HepG2 (cell line): ENCODE data around the gene AKR1C2. TPM values are rescaled to one million over a fixed set of nuclear protein-coding genes. Genes with fewer than 3 reads are reported as not detected.
A peak's percentile ranks its signal among the peaks of the same experiment; 100 is the strongest.
"Not testable (repeated sequence)": the region's sequence is repeated elsewhere in the genome, so short reads cannot be mapped to it uniquely, and the experiment has no call there.

Experiments used
- ATAC-seq: fragments of 200-7000 bp; cut with Tn5 transposase; 3 replicates; pipeline ENCODE4 v1.9.1; 2020; ENCODE audit warnings: mild to moderate bottlenecking, moderate library complexity
- Bru-seq: library from RNA; stranded (reverse); fragments of 400-500 nt; gene quantifications from one replicate; lab custom pipeline; 2021; lab: Mats Ljungman, UMichigan
- BruChase-seq, 2 experiments: library from RNA; stranded (reverse); fragments of 400-500 nt; gene quantifications; one replicate each; lab custom pipeline; 2021; lab: Mats Ljungman, UMichigan
- BruUV-seq: library from RNA; stranded (reverse); fragments of 400-500 nt; replicated peaks from 2 replicates; lab custom pipeline; 2021; lab: Mats Ljungman, UMichigan
- CTCF ChIA-PET: fragments of 300-600 bp; formaldehyde crosslinking; extraction: SDS; loops from one replicate; lab custom pipeline; 2021; ENCODE audit warnings: low total read pairs, inconsistent platforms, low intra/inter-chr PET ratio; lab: Yijun Ruan, JAX
- POLR2A ChIA-PET: fragments of 350-600 bp; sonication (Branson Sonifier 250); formaldehyde crosslinking; loops from one replicate; lab custom pipeline; 2020; ENCODE audit warnings: antibody characterized with exemption, inconsistent platforms; lab: Yijun Ruan, JAX
- DNase-seq: peaks from one replicate; pipeline ENCODE4 v3.0.0-alpha.2; 2015; ENCODE audit warnings: low spot score
- FAIRE-seq: peaks from 3 replicates; lab custom pipeline; 2011; peaks lifted over from hg19 to GRCh38; lab: Jason Lieb, UNC
- H2AFZ ChIP-seq: one replicate; pipeline ENCODE4 v1.6.1; 2011; ENCODE audit warnings: low read length, inconsistent platforms
- H3K27ac ChIP-seq: fragments of 300-600 bp; 3 replicates; pipeline ENCODE4 v1.8.0; 2011; ENCODE audit warnings: mixed run types, mild to moderate bottlenecking, mixed read lengths, low read length, inconsistent platforms; ENCODE audit not compliant: insufficient read depth; ENCODE audit errors: extremely low read length
- H3K27me3 ChIP-seq, 2 experiments: fragments of 200-600 bp in 1 of 2; 2 replicates in 1 of 2; 3 replicates in 1 of 2; pipeline versions ENCODE4 v1.6.0 to v1.8.0; 2011; ENCODE audit warnings: low read length in 2 of 2, mild to moderate bottlenecking in 2 of 2, moderate library complexity in 2 of 2, inconsistent platforms in 1 of 2; ENCODE audit not compliant: insufficient read depth in 2 of 2, control insufficient read depth in 1 of 2
- H3K36me3 ChIP-seq, 2 experiments: fragments of 200-600 bp in 1 of 2; replicated peaks in 1 of 2; 2 replicates in 1 of 2; 3 replicates in 1 of 2; pipeline versions ENCODE4 v1.5.1 to v1.8.0; 2011; ENCODE audit warnings: low read length in 2 of 2, inconsistent platforms in 1 of 2; ENCODE audit not compliant: insufficient read depth in 2 of 2, control insufficient read depth in 1 of 2
- H3K4me1 ChIP-seq: 2 replicates; pipeline ENCODE4 v1.5.1; 2012; ENCODE audit warnings: low read length, inconsistent platforms; ENCODE audit not compliant: insufficient read depth
- H3K4me2 ChIP-seq: 2 replicates; pipeline ENCODE4 v1.6.0; 2011; ENCODE audit warnings: low read depth, low read length, inconsistent platforms
- H3K4me3 ChIP-seq, 3 experiments: fragments of 200-600 bp in 1 of 3; sonication (generic), shearing (Covaris generic) in 1 of 3; replicated peaks in 1 of 3; 2 replicates each; pipeline ENCODE4 v1.5.1; 2011 to 2016; ENCODE audit warnings: low read length in 3 of 3, inconsistent platforms in 2 of 3, low read depth in 2 of 3, mild to moderate bottlenecking in 2 of 3, control low read depth in 1 of 3, mixed read lengths in 1 of 3; ENCODE audit not compliant: insufficient read depth in 1 of 3
- H3K79me2 ChIP-seq: one replicate; pipeline ENCODE4 v1.6.1; 2011; ENCODE audit warnings: low read length, inconsistent platforms; ENCODE audit not compliant: insufficient read depth
- H3K9ac ChIP-seq: 2 replicates; pipeline ENCODE4 v1.6.0; 2011; ENCODE audit warnings: mild to moderate bottlenecking, low read depth, low read length, inconsistent platforms; ENCODE audit not compliant: insufficient read depth
- H3K9me3 ChIP-seq: 2 replicates; pipeline ENCODE4 v1.5.1; 2012; ENCODE audit warnings: mild to moderate bottlenecking, low read length
- H4K20me1 ChIP-seq: 2 replicates; pipeline ENCODE4 v1.6.0; 2011; ENCODE audit warnings: inconsistent platforms, mild to moderate bottlenecking, low read length, moderate library complexity; ENCODE audit not compliant: insufficient read depth
- FOSL2 ChIP-seq: sonication (generic); formaldehyde crosslinking; IDR thresholded peaks from 2 replicates; pipeline ENCODE4 v1.4.0; 2020; ENCODE audit warnings: missing genetic modification reagents
- NFYB ChIP-seq: sonication (generic); formaldehyde crosslinking; IDR thresholded peaks from 2 replicates; pipeline ENCODE4 v1.4.0; 2020; ENCODE audit warnings: missing genetic modification reagents
- POLR2A ChIP-seq, 2 experiments: IDR thresholded peaks; 2 replicates each; pipeline ENCODE4 v1.6.1; 2011; ENCODE audit warnings: low read depth in 2 of 2, low read length in 2 of 2, mild to moderate bottlenecking in 1 of 2, moderate library complexity in 1 of 2; ENCODE audit not compliant: insufficient read depth in 1 of 2
- POLR2AphosphoS5 ChIP-seq: IDR thresholded peaks from 2 replicates; pipeline ENCODE4 v1.6.1; 2012; ENCODE audit warnings: low read depth, low read length
- POLR2G ChIP-seq: fragments of 200-400 bp; formaldehyde crosslinking; IDR thresholded peaks from 2 replicates; pipeline ENCODE4 v1.6.1; 2018; ENCODE audit warnings: mild to moderate bottlenecking, low read depth, low read length, moderate library complexity
- SAP130 ChIP-seq: IDR thresholded peaks from 2 replicates; pipeline ENCODE4 v1.6.1; 2016; ENCODE audit warnings: low read depth
- ZMYM4 ChIP-seq: sonication (generic); formaldehyde crosslinking; IDR thresholded peaks from 2 replicates; pipeline ENCODE4 v1.8.1; 2023; ENCODE audit warnings: mild to moderate bottlenecking, missing genetic modification reagents
- WGBS: methylation state at CpG from one replicate; pipeline ENCODE4 v1.1.6; 2017; ENCODE audit warnings: low lambda C conversion rate; 5-methylcytosine and 5-hydroxymethylcytosine counted together
- in situ Hi-C: cut with HindIII; loops from 2 replicates; pipeline ENCODE4 v1.10.0; 2017; ENCODE audit warnings: low pct_unique_long_range_greater_than_20kb; ENCODE audit not compliant: extremely low pct_ligation_motif_present
- intact Hi-C: fragments of 100-400 bp; cut with micrococcal nuclease; formaldehyde crosslinking; loops from one replicate; pipeline ENCODE4 v1.10.0; 2022; ENCODE audit not compliant: unreplicated experiment
- long read RNA-seq, 2 experiments: library from RNA in 1 of 2; library from polyadenylated mRNA in 1 of 2; stranded (forward) in 1 of 2; unstranded in 1 of 2; transcript quantifications; one replicate each; pipeline ENCODE4 v2.0.0, GENCODE V29; 2019 to 2022
- polyA minus RNA-seq, 3 experiments: library from RNA; depleted of rRNA, polyadenylated mRNA; stranded (reverse); fragments of >200 nt; gene quantifications; 2 replicates each; pipeline ENCODE4 v1.2.3, GENCODE V29; 2011; ENCODE audit warnings: low replicate concordance in 1 of 3
- polyA plus RNA-seq, 8 experiments: library from polyadenylated mRNA; depleted of rRNA in 3 of 8; stranded (reverse) in 7 of 8; unstranded in 1 of 8; fragments of >200 nt; fragmentation: Illumina TruSeq in 4 of 8; extraction: Trizol in 4 of 8; gene quantifications; 2 replicates each; pipeline versions ENCODE4 v1.2.1 to v1.2.3, GENCODE V29; 2011 to 2016; ENCODE audit warnings: low read depth in 4 of 8, missing spikeins in 1 of 8, mixed read lengths in 1 of 8; ENCODE audit not compliant: insufficient read depth in 1 of 8
- total RNA-seq, 5 experiments: library from RNA; depleted of rRNA; stranded (reverse); fragments of >200 nt; fragmentation: Illumina TruSeq; extraction: Trizol; gene quantifications; 2 replicates each; pipeline ENCODE4 v1.2.3, GENCODE V29; 2016; ENCODE audit warnings: low read depth in 1 of 5
- TF ChIP-seq, protein P1 (sequence below): IDR thresholded peaks from 2 replicates; pipeline ENCODE4 v1.6.1; 2016; ENCODE audit warnings: missing genetic modification reagents, missing compliant biosample characterization
- TF ChIP-seq, protein P2 (sequence below): sonication (generic); formaldehyde crosslinking; IDR thresholded peaks from 2 replicates; pipeline ENCODE4 v1.4.0; 2020; ENCODE audit warnings: missing genetic modification reagents

Gene AKR1C2
- total RNA-seq (2016; rRNA removed; fragmentation: Illumina TruSeq; extraction: Trizol) (900 and 1,454 TPM in 2 replicates), polyA plus RNA-seq (2011; rRNA removed) (119 and 140 TPM in 2 replicates), polyA minus RNA-seq (2011; rRNA and poly(A)+ RNA removed; ENCODE audit: low replicate concordance) (5.2 and 46.8 TPM in 2 replicates), Bru-seq, nascent RNA (percentile 97 among the genes with signal in this experiment), BruChase-seq, experiment 1, labeled RNA remaining after a 6-hour chase (percentile 93 among the genes with signal in this experiment), BruChase-seq, experiment 2, labeled RNA remaining after a 2-hour chase (percentile 94 among the genes with signal in this experiment)
- 163 and 172 TPM in 2 replicates for total RNA-seq (2016; cell fraction: cytosol; rRNA removed; fragmentation: Illumina TruSeq; extraction: Trizol; ENCODE audit: low read depth)
- total RNA-seq (2016; cell fraction: insoluble cytoplasmic fraction; rRNA removed; fragmentation: Illumina TruSeq; extraction: Trizol), result 917 and 1,471 TPM in 2 replicates
- 212 and 232 TPM in 2 replicates for total RNA-seq (2016; cell fraction: membrane; rRNA removed; fragmentation: Illumina TruSeq; extraction: Trizol)
- total RNA-seq (2016; cell fraction: nucleus; rRNA removed; fragmentation: Illumina TruSeq; extraction: Trizol), result 280 and 324 TPM in 2 replicates
- polyA plus RNA-seq (2011; cell fraction: cytosol; rRNA removed), result 90.1 and 101 TPM in 2 replicates
- polyA plus RNA-seq (2011; cell fraction: nucleus; rRNA removed), result 40.5 and 42.4 TPM in 2 replicates
- polyA plus RNA-seq (2012), result 278 and 553 TPM in 2 replicates
- polyA plus RNA-seq (2016; cell fraction: cytosol; fragmentation: Illumina TruSeq; extraction: Trizol; ENCODE audit: low read depth), result 180 and 201 TPM in 2 replicates
- polyA plus RNA-seq (2016; cell fraction: insoluble cytoplasmic fraction; fragmentation: Illumina TruSeq; extraction: Trizol; ENCODE audit: low read depth), result 1,564 and 1,598 TPM in 2 replicates
- polyA plus RNA-seq (2016; cell fraction: membrane; fragmentation: Illumina TruSeq; extraction: Trizol; ENCODE audit: low read depth), result 191 and 221 TPM in 2 replicates
- 438 and 449 TPM in 2 replicates for polyA plus RNA-seq (2016; cell fraction: nucleus; fragmentation: Illumina TruSeq; extraction: Trizol; ENCODE audit: insufficient read depth, low read depth)
- 39.8 and 42.3 TPM in 2 replicates for polyA minus RNA-seq (2011; cell fraction: cytosol; rRNA and poly(A)+ RNA removed)
- 57.6 and 75.3 TPM in 2 replicates for polyA minus RNA-seq (2011; cell fraction: nucleus; rRNA and poly(A)+ RNA removed)
- long read RNA-seq, experiment 1, transcript AKR1C2-201 (9 exons, 3,756 nt), result major isoform, 121 of 136 reads
- long read RNA-seq, experiment 1, partial matches to known transcripts, result 10 of 136 reads
- long read RNA-seq, experiment 1, other reads (novel, unspliced or antisense), result 5 of 136 reads
- long read RNA-seq, experiment 2, transcript AKR1C2-201 (9 exons, 3,756 nt), result major isoform, 349 of 489 reads
- long read RNA-seq, experiment 2, partial matches to known transcripts, result 100 of 489 reads
- long read RNA-seq, experiment 2, other reads (novel, unspliced or antisense), result 36 of 489 reads

DNA sequence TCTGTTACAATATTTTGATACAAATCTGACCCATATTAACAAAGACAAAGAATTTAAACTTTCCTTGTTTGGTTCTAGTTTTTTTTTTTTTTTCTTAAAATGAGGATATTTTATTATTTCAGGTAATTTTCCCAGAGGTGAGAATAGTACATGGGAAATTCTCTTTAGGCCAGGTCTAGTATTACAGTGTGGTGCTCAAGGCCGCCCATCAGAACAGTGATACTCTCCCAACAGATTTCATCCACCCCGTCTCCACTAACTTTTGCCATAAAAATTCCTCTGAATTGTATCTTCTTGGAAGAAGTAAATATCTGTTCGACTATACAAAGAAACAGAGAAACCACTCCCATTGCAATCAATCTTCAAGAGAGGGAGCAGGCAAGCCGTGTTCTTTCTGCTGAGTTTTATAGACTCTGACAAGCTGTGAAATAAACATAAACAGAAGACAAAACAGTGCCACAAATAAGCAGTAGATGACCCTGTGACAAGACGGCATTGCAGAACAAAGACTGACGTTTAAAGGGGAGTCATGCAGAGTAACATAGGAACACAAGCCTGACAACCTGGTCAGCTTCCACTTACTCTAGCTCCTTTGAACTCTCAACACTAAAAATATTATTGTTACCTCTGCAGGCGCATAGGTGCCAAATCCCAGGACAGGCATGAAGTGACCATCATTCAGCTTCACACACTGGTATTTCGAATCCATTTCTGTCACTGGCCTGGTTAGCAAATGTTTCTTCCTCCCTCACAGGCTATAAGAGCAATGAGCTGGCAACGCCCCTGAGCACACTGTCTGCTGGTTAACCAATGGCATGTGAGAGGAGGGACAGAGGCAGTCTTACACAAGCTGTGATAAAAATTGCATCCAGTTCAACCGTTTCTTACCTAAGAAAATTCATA is at the start of gene AKR1C2:
AKR1C2 (minus strand) TSS at position 731 of the 903 bp plus-strand sequence; CDS start at position 709, 22 bp downstream.
- peak; percentile 52; the same call in 1 of the 2 replicates for TF ChIP-seq POLR2AphosphoS5
- TF ChIP-seq POLR2A (IDR thresholded peaks at IDR 0.05; ENCODE audit: insufficient read depth in 1 of 2, low read depth in 2 of 2, low read length in 2 of 2), result peak; percentile 45 to 62; a peak in 3 of 4 replicates
- TF ChIP-seq POLR2G, result peak; percentile 56; the same call in 1 of the 2 replicates
- TF ChIP-seq, protein P1, sequence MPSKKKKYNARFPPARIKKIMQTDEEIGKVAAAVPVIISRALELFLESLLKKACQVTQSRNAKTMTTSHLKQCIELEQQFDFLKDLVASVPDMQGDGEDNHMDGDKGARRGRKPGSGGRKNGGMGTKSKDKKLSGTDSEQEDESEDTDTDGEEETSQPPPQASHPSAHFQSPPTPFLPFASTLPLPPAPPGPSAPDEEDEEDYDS (CRISPR knock-in tag), result peak; percentile 90
- TF ChIP-seq ZMYM4 (CRISPR knock-in tag), result peak; percentile 50
- TF ChIP-seq, protein P2, sequence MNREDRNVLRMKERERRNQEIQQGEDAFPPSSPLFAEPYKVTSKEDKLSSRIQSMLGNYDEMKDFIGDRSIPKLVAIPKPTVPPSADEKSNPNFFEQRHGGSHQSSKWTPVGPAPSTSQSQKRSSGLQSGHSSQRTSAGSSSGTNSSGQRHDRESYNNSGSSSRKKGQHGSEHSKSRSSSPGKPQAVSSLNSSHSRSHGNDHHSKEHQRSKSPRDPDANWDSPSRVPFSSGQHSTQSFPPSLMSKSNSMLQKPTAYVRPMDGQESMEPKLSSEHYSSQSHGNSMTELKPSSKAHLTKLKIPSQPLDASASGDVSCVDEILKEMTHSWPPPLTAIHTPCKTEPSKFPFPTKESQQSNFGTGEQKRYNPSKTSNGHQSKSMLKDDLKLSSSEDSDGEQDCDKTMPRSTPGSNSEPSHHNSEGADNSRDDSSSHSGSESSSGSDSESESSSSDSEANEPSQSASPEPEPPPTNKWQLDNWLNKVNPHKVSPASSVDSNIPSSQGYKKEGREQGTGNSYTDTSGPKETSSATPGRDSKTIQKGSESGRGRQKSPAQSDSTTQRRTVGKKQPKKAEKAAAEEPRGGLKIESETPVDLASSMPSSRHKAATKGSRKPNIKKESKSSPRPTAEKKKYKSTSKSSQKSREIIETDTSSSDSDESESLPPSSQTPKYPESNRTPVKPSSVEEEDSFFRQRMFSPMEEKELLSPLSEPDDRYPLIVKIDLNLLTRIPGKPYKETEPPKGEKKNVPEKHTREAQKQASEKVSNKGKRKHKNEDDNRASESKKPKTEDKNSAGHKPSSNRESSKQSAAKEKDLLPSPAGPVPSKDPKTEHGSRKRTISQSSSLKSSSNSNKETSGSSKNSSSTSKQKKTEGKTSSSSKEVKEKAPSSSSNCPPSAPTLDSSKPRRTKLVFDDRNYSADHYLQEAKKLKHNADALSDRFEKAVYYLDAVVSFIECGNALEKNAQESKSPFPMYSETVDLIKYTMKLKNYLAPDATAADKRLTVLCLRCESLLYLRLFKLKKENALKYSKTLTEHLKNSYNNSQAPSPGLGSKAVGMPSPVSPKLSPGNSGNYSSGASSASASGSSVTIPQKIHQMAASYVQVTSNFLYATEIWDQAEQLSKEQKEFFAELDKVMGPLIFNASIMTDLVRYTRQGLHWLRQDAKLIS (CRISPR knock-in tag), result peak; percentile 95
- TF ChIP-seq SAP130 (CRISPR knock-in tag), result 0 out of 2 replicates have a peak, but pooled peaks have one; percentile 27
- 0 out of 2 replicates have a peak, but pooled peaks have one; percentile 16 for TF ChIP-seq FOSL2 (CRISPR knock-in tag)
- peak; percentile 24; the same call in 1 of the 2 replicates for TF ChIP-seq NFYB (CRISPR knock-in tag)
- intact Hi-C loops, result loop anchor here (2.0 kb wide), 1 partner anchor 91 kb away; the partner anchor contains the start of gene AKR1C3
- CTCF ChIA-PET, H3K9me3 ChIP-seq, H4K20me1 ChIP-seq, H2AFZ ChIP-seq, H3K36me3 ChIP-seq, H3K27me3 ChIP-seq, DNase-seq, in situ Hi-C loops: not testable (repeated sequence)
- ATAC-seq (peak; percentile 99), FAIRE-seq (peak; percentile 99)
- POLR2A ChIA-PET, result interaction anchor here (1.2 kb wide), 1 partner anchor 154 kb away, joined by 3 read pairs; no protein-coding TSS in a partner anchor
- Histone ChIP-seq H3K79me2 (peaks cover 16% of the 10 kb centered on the region), H3K9ac (peak within 1 kb of the TSS; percentile 55), H3K4me2 (peak within 1 kb of the TSS; percentile 63), H3K4me1 (peaks cover 21% of the 10 kb centered on the region), H3K4me3 (peak within 1 kb of the TSS; percentile 50 to 61 (median 55); a peak in 5 of 6 replicates), H3K27ac (peak within 1 kb of the TSS; percentile 34)
- 53% methylated on average over 6 of the region's 10 CpGs for WGBS
- BruUV-seq, result TSS peak; percentile 65
